LNCAP (cell line): ENCODE data around the gene RBM41.

Experiments
- CTCF ChIP-seq: fragments of 450-650 bp; IDR thresholded peaks from 2 replicates; pipeline ENCODE4 v1.5.1; 2017; ENCODE audit warnings: mild to moderate bottlenecking

RBM41 gene

DNA sequence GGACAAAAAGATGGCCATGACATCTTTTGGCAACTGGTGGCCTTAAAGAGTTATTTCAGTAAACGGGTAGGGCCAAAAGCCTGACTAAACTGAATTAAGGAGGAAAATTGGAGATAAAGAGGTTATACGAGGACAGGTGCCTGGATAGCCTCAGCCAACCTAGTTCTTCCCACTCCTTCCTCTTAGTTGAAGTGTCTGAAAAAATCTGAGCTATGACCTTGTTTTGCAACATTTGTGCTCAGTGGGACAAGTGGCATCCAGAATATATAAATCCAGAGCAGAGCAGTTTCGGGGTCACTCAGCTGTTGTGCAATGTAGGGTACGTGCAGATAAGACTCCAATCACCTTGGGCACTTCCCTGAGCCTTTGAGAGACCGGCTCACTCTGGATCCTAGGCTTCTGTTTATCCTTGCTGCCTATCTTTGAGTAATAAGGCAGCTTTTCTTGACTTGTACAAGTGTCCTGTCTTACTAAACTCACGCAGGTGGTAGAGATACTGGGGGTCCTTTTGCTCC is 68.4 kb downstream of the RBM41 start:
- no peak for TF ChIP-seq CTCF

DNA sequence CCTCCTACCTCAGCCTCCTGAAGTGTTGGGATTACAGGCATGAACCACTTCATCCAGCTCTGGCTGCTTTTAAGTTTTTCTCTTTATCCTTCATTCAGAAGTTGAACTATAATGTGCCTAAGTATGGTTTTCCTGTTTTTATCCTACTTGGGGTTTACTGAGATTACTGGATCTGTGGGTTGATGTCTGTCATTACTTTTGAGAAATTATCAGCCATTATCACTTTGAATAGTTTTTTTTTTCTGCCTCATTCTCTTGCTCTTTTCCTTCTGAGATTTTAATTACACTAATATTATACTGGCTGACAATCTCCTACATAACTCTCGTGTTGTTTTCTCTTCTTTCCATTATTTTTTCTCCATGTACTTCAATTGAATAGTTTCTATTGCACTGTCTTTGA is 71.0 kb downstream of the RBM41 start:
- TF ChIP-seq CTCF, result no peak

DNA sequence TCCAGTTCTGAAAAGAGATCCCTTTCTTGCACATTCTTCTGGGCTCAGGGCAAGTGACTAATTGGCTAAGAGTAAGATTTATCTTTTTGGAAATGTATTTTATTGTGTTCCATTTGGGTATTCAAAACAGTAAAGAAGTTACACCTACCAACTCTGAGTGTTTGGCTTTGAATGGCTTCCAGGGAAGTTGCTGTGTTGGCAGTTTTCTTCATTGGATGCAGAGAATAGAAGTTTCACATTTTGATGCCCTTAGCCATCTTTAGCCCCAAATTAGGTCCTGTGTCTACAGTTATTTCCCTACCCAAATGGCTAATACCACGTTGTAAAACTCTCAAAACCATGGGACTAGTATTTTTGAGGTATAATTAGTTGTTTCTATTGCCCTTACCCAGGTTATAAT is 88.9 kb downstream of the RBM41 start:
- no peak for TF ChIP-seq CTCF

GRCh38 chrX:107025545-107025944 is 93.1 kb downstream of the RBM41 start:
- peak; percentile 62 for TF ChIP-seq CTCF

GRCh38 chrX:107014936-107015335 is 103.7 kb downstream of the RBM41 start:
- TF ChIP-seq CTCF, result no peak
